HepG2 (cell line): ENCODE data around the gene ZNF48. TPM values are rescaled to one million over a fixed set of nuclear protein-coding genes. Genes with fewer than 3 reads are reported as not detected.

Source experiments
- ARID3A ChIP-seq: IDR thresholded peaks from 2 replicates; pipeline ENCODE4 v1.6.1; 2012; ENCODE audit warnings: low read depth, low read length, improper control_type of control experiment
- FOXA3 ChIP-seq: IDR thresholded peaks from 2 replicates; pipeline ENCODE4 v1.6.1; 2016; ENCODE audit warnings: missing genetic modification reagents, missing compliant biosample characterization
- JDP2 ChIP-seq: sonication (generic); formaldehyde crosslinking; IDR thresholded peaks from 2 replicates; pipeline ENCODE4 v1.8.1; 2022; ENCODE audit warnings: missing genetic modification reagents, borderline replicate concordance
- NR3C1 ChIP-seq: sonication (generic); formaldehyde crosslinking; IDR thresholded peaks from 2 replicates; pipeline ENCODE4 v1.4.0; 2020; ENCODE audit warnings: missing genetic modification reagents
- PHF5A ChIP-seq: IDR thresholded peaks from one replicate; pipeline ENCODE4 v1.6.1; 2018; ENCODE audit warnings: low read depth, missing genetic modification reagents; ENCODE audit not compliant: unreplicated experiment
- PREB ChIP-seq: sonication (generic); formaldehyde crosslinking; IDR thresholded peaks from 2 replicates; pipeline ENCODE4 v1.4.0; 2020; ENCODE audit warnings: missing genetic modification reagents
- RARG ChIP-seq: sonication (generic); formaldehyde crosslinking; IDR thresholded peaks from 2 replicates; pipeline ENCODE4 v1.4.0; 2020; ENCODE audit warnings: low read depth, mild to moderate bottlenecking, missing genetic modification reagents
- SAP130 ChIP-seq: IDR thresholded peaks from 2 replicates; pipeline ENCODE4 v1.6.1; 2016; ENCODE audit warnings: low read depth
- SIX1 ChIP-seq: sonication (generic); formaldehyde crosslinking; IDR thresholded peaks from 2 replicates; pipeline ENCODE4 v1.4.0; 2020; ENCODE audit warnings: missing genetic modification reagents, borderline replicate concordance
- TBP ChIP-seq: sonication (generic); formaldehyde crosslinking; IDR thresholded peaks from 2 replicates; pipeline ENCODE4 v1.5.0; 2020; ENCODE audit warnings: missing genetic modification reagents
- ZFAT ChIP-seq: sonication (generic); formaldehyde crosslinking; conservative IDR thresholded peaks from 2 replicates; pipeline ENCODE4 v1.8.1; 2023; ENCODE audit warnings: missing genetic modification reagents, inconsistent platforms
- ZFP1 ChIP-seq: IDR thresholded peaks from 2 replicates; pipeline ENCODE4 v1.6.1; 2016
- ZNF263 ChIP-seq: sonication (generic); formaldehyde crosslinking; IDR thresholded peaks from 2 replicates; pipeline ENCODE4 v1.4.0; 2020; ENCODE audit warnings: missing genetic modification reagents
- ZNF331 ChIP-seq: sonication (generic); formaldehyde crosslinking; IDR thresholded peaks from 2 replicates; pipeline ENCODE4 v1.4.0; 2020; ENCODE audit warnings: missing genetic modification reagents
- ZNF333 ChIP-seq: sonication (generic); formaldehyde crosslinking; IDR thresholded peaks from 2 replicates; pipeline ENCODE4 v1.4.0; 2020; ENCODE audit warnings: mild to moderate bottlenecking, missing genetic modification reagents, borderline replicate concordance
- ZNF564 ChIP-seq: sonication (generic); formaldehyde crosslinking; IDR thresholded peaks from 2 replicates; pipeline ENCODE4 v1.8.1; 2023; ENCODE audit warnings: mild to moderate bottlenecking, missing genetic modification reagents
- ZNF615 ChIP-seq: sonication (generic); formaldehyde crosslinking; IDR thresholded peaks from 2 replicates; pipeline ENCODE4 v1.5.0; 2020; ENCODE audit warnings: mild to moderate bottlenecking, missing genetic modification reagents, borderline replicate concordance
- ZNF644 ChIP-seq: IDR thresholded peaks from 2 replicates; pipeline ENCODE4 v1.6.1; 2016; ENCODE audit warnings: low read depth
- ZNF713 ChIP-seq: sonication (generic); formaldehyde crosslinking; IDR thresholded peaks from 2 replicates; pipeline ENCODE4 v1.4.0; 2020; ENCODE audit warnings: mild to moderate bottlenecking, missing genetic modification reagents
- ZNF747 ChIP-seq: sonication (generic); formaldehyde crosslinking; IDR thresholded peaks from 2 replicates; pipeline ENCODE4 v1.8.1; 2023; ENCODE audit warnings: missing genetic modification reagents, mild to moderate bottlenecking, borderline replicate concordance
- ZNF770 ChIP-seq: sonication (generic); formaldehyde crosslinking; IDR thresholded peaks from 2 replicates; pipeline ENCODE4 v1.5.0; 2020; ENCODE audit warnings: mild to moderate bottlenecking, missing genetic modification reagents
- ZZZ3 ChIP-seq: sonication (generic); formaldehyde crosslinking; IDR thresholded peaks from 2 replicates; pipeline ENCODE4 v1.4.0; 2020; ENCODE audit warnings: missing genetic modification reagents, mild to moderate bottlenecking, borderline replicate concordance
- polyA plus RNA-seq, 8 experiments: library from polyadenylated mRNA; depleted of rRNA in 3 of 8; stranded (reverse) in 7 of 8; unstranded in 1 of 8; fragments of >200 nt; fragmentation: Illumina TruSeq in 4 of 8; extraction: Trizol in 4 of 8; gene quantifications; 2 replicates each; pipeline versions ENCODE4 v1.2.1 to v1.2.3, GENCODE V29; 2011 to 2016; ENCODE audit warnings: low read depth in 4 of 8, missing spikeins in 1 of 8, mixed read lengths in 1 of 8; ENCODE audit not compliant: insufficient read depth in 1 of 8
- total RNA-seq, 5 experiments: library from RNA; depleted of rRNA; stranded (reverse); fragments of >200 nt; fragmentation: Illumina TruSeq; extraction: Trizol; gene quantifications; 2 replicates each; pipeline ENCODE4 v1.2.3, GENCODE V29; 2016; ENCODE audit warnings: low read depth in 1 of 5
- TF ChIP-seq, protein P1 (sequence below): sonication (generic); formaldehyde crosslinking; IDR thresholded peaks from 2 replicates; pipeline ENCODE4 v1.5.1; 2020; ENCODE audit warnings: missing genetic modification reagents, mild to moderate bottlenecking, borderline replicate concordance

ZNF48 gene
- total and polyA plus RNA-seq, 2 of the 13 experiments (the other 11 are each of a cell fraction or from before 2014, with no cell fraction given): 9.9 to 12.3 TPM

DNA sequence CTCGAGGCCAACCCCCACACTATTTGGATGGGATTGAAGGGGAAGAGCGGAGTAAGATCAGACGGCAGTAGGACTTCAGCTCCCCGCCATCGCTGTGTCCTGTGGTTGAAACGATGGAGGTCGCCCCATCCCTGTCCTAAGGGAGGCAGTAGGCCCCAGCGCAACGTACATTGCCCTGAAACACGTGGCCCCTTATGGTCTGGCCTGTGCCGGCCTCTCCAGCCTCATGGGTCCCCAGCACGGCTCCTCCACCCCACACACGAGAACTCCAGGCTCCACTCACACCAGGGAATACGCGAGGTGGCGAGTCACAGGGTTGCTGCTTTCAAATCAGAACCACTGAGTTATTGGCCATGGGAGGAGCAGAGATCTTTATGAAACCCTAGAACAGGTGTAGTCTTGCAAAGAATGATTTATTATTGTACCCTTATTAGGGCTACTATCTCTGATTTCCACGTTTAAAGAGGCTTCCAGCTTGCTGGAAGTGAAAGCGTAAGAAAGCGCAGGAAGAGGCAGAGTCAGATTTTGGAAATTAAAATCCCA lies 35.3 kb downstream of the ZNF48 start (continued):
- no peak for TF ChIP-seq RARG (CRISPR knock-in tag)
- no peak for TF ChIP-seq ZNF333
- no peak; the same call in 1 of the 2 replicates for TF ChIP-seq SIX1 (CRISPR knock-in tag)
- peak; percentile 16; the same call in 1 of the 2 replicates for TF ChIP-seq FOXA3 (CRISPR knock-in tag)
- TF ChIP-seq NR3C1: no peak
- TF ChIP-seq ZNF564 (CRISPR knock-in tag): peak; percentile 56; the same call in 1 of the 2 replicates
- peak; percentile 77; the same call in 1 of the 2 replicates for TF ChIP-seq ZNF263 (CRISPR knock-in tag)
- no peak for TF ChIP-seq ARID3A
- TF ChIP-seq ZNF770 (CRISPR knock-in tag): peak; percentile 80
- TF ChIP-seq ZNF644 (CRISPR knock-in tag): peak; percentile 6; the same call in 1 of the 2 replicates
- TF ChIP-seq, protein P1, sequence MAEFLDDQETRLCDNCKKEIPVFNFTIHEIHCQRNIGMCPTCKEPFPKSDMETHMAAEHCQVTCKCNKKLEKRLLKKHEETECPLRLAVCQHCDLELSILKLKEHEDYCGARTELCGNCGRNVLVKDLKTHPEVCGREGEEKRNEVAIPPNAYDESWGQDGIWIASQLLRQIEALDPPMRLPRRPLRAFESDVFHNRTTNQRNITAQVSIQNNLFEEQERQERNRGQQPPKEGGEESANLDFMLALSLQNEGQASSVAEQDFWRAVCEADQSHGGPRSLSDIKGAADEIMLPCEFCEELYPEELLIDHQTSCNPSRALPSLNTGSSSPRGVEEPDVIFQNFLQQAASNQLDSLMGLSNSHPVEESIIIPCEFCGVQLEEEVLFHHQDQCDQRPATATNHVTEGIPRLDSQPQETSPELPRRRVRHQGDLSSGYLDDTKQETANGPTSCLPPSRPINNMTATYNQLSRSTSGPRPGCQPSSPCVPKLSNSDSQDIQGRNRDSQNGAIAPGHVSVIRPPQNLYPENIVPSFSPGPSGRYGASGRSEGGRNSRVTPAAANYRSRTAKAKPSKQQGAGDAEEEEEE (CRISPR knock-in tag): 0 out of 2 replicates have a peak, but pooled peaks have one; percentile 90
- TF ChIP-seq ZNF615 (CRISPR knock-in tag): peak; percentile 91; the same call in 1 of the 2 replicates
- TF ChIP-seq SAP130 (CRISPR knock-in tag): no peak
- TF ChIP-seq JDP2 (CRISPR knock-in tag): no peak
- TF ChIP-seq ZNF713 (CRISPR knock-in tag): no peak
- TF ChIP-seq ZFAT (CRISPR knock-in tag): 0 out of 2 replicates have a peak, but pooled peaks have one; percentile 64
- TF ChIP-seq TBP (CRISPR knock-in tag): no peak
- peak; percentile 47; the same call in 1 of the 2 replicates for TF ChIP-seq ZZZ3 (CRISPR knock-in tag)
- TF ChIP-seq PREB (CRISPR knock-in tag): no peak
- no peak for TF ChIP-seq PHF5A
- TF ChIP-seq ZNF747 (CRISPR knock-in tag): no peak; the same call in 1 of the 2 replicates
- TF ChIP-seq ZFP1 (CRISPR knock-in tag): no peak; the same call in 1 of the 2 replicates
- TF ChIP-seq ZNF331 (CRISPR knock-in tag): peak; percentile 6; the same call in 1 of the 2 replicates
